ENCODE data around the gene GSN.

GRCh38 chr9:121262423-121262822 is 5.5 kb upstream of the GSN start:
- TF ChIP-seq, protein P1, sequence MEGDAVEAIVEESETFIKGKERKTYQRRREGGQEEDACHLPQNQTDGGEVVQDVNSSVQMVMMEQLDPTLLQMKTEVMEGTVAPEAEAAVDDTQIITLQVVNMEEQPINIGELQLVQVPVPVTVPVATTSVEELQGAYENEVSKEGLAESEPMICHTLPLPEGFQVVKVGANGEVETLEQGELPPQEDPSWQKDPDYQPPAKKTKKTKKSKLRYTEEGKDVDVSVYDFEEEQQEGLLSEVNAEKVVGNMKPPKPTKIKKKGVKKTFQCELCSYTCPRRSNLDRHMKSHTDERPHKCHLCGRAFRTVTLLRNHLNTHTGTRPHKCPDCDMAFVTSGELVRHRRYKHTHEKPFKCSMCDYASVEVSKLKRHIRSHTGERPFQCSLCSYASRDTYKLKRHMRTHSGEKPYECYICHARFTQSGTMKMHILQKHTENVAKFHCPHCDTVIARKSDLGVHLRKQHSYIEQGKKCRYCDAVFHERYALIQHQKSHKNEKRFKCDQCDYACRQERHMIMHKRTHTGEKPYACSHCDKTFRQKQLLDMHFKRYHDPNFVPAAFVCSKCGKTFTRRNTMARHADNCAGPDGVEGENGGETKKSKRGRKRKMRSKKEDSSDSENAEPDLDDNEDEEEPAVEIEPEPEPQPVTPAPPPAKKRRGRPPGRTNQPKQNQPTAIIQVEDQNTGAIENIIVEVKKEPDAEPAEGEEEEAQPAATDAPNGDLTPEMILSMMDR (IDR thresholded peaks at IDR 0.05; ENCODE audit: low read depth, low read length, missing input control): no peak
- TF ChIP-seq, protein P2, sequence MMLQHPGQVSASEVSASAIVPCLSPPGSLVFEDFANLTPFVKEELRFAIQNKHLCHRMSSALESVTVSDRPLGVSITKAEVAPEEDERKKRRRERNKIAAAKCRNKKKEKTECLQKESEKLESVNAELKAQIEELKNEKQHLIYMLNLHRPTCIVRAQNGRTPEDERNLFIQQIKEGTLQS (IDR thresholded peaks at IDR 0.05): no peak
